ENCODE measurements around the gene CABP7. TPM values are rescaled to one million over a fixed set of nuclear protein-coding genes. Genes with fewer than 3 reads are reported as not detected.

CABP7 gene
- total RNA-seq, 1 donor from 2014 or later, result not detected

- peak overlapping the region; percentile 35 for H3K27ac Mint-ChIP-seq (ENCODE audit: unreplicated experiment)
- peaks cover 8% of the 10 kb centered on the region for H3K4me1 Mint-ChIP-seq
- DNase-seq (ENCODE audit: low read depth, low spot score), result no peak
- H3K27me3 Mint-ChIP-seq (ENCODE audit: low read depth), result no peaks in the 10 kb centered on the region
- no peaks in the 10 kb centered on the region for H3K9me3 Mint-ChIP-seq
- no peak for TF ChIP-seq CTCF (conservative IDR thresholded peaks at IDR 0.05)
- H3K36me3 Mint-ChIP-seq (ENCODE audit: low read depth), result no peaks in the 10 kb centered on the region
- H3K4me3 Mint-ChIP-seq, result no peak overlapping the region
These were observed 36.1 kb downstream of the CABP7 start for GRCh38 chr22:29755889-29756288.

GRCh38 chr22:29756341-29756740 lies 36.5 kb downstream of the CABP7 start:
- peaks cover 8% of the 10 kb centered on the region for H3K4me1 Mint-ChIP-seq
- TF ChIP-seq CTCF (conservative IDR thresholded peaks at IDR 0.05), result no peak
- no peaks in the 10 kb centered on the region for H3K36me3 Mint-ChIP-seq (ENCODE audit: low read depth)
- H3K4me3 Mint-ChIP-seq, result no peak overlapping the region
- H3K9me3 Mint-ChIP-seq, result no peaks in the 10 kb centered on the region
- DNase-seq (ENCODE audit: low read depth, low spot score), result no peak
- no peak overlapping the region for H3K27ac Mint-ChIP-seq (ENCODE audit: unreplicated experiment)
- H3K27me3 Mint-ChIP-seq (ENCODE audit: low read depth), result no peaks in the 10 kb centered on the region

GRCh38 chr22:29757096-29757495 lies 37.3 kb downstream of the CABP7 start:
- Mint-ChIP-seq H3K9me3 (no peaks in the 10 kb centered on the region), H3K4me3 (no peak overlapping the region), H3K36me3 (ENCODE audit: low read depth) (no peaks in the 10 kb centered on the region), H3K27ac (ENCODE audit: unreplicated experiment) (no peak overlapping the region), H3K27me3 (ENCODE audit: low read depth) (no peaks in the 10 kb centered on the region), H3K4me1 (peaks cover 8% of the 10 kb centered on the region)
- TF ChIP-seq CTCF (conservative IDR thresholded peaks at IDR 0.05), result no peak
- no peak for DNase-seq (ENCODE audit: low read depth, low spot score)

- peaks cover 8% of the 10 kb centered on the region for H3K4me1 Mint-ChIP-seq
- TF ChIP-seq CTCF (conservative IDR thresholded peaks at IDR 0.05), result no peak
- no peak overlapping the region for H3K27ac Mint-ChIP-seq (ENCODE audit: unreplicated experiment)
- no peaks in the 10 kb centered on the region for H3K27me3 Mint-ChIP-seq (ENCODE audit: low read depth)
- no peak overlapping the region for H3K4me3 Mint-ChIP-seq
- H3K36me3 Mint-ChIP-seq (ENCODE audit: low read depth), result no peaks in the 10 kb centered on the region
- DNase-seq (ENCODE audit: low read depth, low spot score), result no peak
- H3K9me3 Mint-ChIP-seq, result no peaks in the 10 kb centered on the region
These were observed 38.3 kb downstream of the CABP7 start for GRCh38 chr22:29758068-29758622.

GRCh38 chr22:29758959-29759358 lies 39.2 kb downstream of the CABP7 start:
- Mint-ChIP-seq H3K4me3 (no peak overlapping the region), H3K27ac (ENCODE audit: unreplicated experiment) (peak overlapping the region; percentile 44), H3K4me1 (peaks cover 8% of the 10 kb centered on the region), H3K27me3 (ENCODE audit: low read depth) (no peaks in the 10 kb centered on the region), H3K9me3 (no peaks in the 10 kb centered on the region), H3K36me3 (ENCODE audit: low read depth) (no peaks in the 10 kb centered on the region)
- TF ChIP-seq CTCF (conservative IDR thresholded peaks at IDR 0.05), result no peak
- no peak for DNase-seq (ENCODE audit: low read depth, low spot score)
